ENCODE data around the gene SRSF7.

Gene SRSF7

DNA sequence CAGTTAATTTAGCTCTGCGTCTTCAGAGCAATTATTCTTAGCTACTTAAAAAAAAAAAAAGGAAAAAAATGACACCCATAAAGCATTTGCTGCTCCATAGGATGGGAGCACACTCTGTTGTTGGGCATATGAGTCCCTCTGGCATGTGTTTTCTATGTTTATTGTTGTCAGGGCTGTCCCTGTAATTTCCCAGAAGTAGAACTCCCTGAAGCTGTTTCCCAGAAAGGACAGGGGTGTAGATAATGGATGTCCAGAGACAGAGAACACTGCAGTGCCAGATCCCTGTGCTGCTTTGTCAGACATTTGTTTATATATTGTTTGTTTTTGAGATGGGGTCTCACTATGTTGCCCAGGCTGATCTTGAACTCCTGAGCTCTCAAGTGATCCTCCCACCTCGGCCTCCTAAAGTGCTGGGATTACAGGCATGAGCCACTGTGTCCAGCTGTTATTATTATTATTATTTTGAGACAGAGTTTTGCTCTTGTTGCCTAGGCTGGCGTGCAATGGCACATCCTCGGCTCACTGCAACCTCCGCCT lies 52.6 kb downstream of the SRSF7 start:
- DNase-seq = no peak

- no peak for DNase-seq
Measured at GRCh38 chr2:38697116-38697840, 53.9 kb downstream of the SRSF7 start.

All from NCI-H2081 (cell line).